ENCODE measurements around the gene ELAC2.
A peak's percentile ranks its signal among the peaks of the same experiment; 100 is the strongest.

Gene ELAC2

GRCh38 chr17:13030056-13030455 is 12.2 kb upstream of the ELAC2 start:
- DNase-seq (ENCODE audit: low spot score in 2 of 2), result no peak

GRCh38 chr17:13029340-13029739 is 11.5 kb upstream of the ELAC2 start:
- Mint-ChIP-seq H3K4me1 (peaks cover 22% of the 10 kb centered on the region), H3K36me3 (no peaks in the 10 kb centered on the region), H3K4me3 (no peak overlapping the region), H3K27ac (no peak overlapping the region), H3K9me3 (peaks cover under 1% of the 10 kb centered on the region), H3K27me3 (peaks cover 18% of the 10 kb centered on the region)
- DNase-seq (ENCODE audit: low spot score in 2 of 2), result no peak
- ATAC-seq (ENCODE audit: low read depth), result no peak

More at GRCh38 chr17:13030056-13030455, 12.2 kb upstream of the ELAC2 start:
- H3K27me3 Mint-ChIP-seq, result peaks cover 17% of the 10 kb centered on the region
- peaks cover 2% of the 10 kb centered on the region for H3K9me3 Mint-ChIP-seq
- H3K4me3 Mint-ChIP-seq, result no peak overlapping the region
- peaks cover 2% of the 10 kb centered on the region for H3K36me3 Mint-ChIP-seq
- no peak for ATAC-seq (ENCODE audit: low read depth)
- H3K4me1 Mint-ChIP-seq, result peaks cover 16% of the 10 kb centered on the region
- H3K27ac Mint-ChIP-seq, result no peak overlapping the region

- ATAC-seq (ENCODE audit: low read depth), result no peak
- no peaks in the 10 kb centered on the region for H3K36me3 Mint-ChIP-seq
- peaks cover 23% of the 10 kb centered on the region for H3K4me1 Mint-ChIP-seq
- no peak overlapping the region for H3K4me3 Mint-ChIP-seq
- no peak overlapping the region for H3K27ac Mint-ChIP-seq
- peaks cover 16% of the 10 kb centered on the region for H3K27me3 Mint-ChIP-seq
- H3K9me3 Mint-ChIP-seq, result no peaks in the 10 kb centered on the region
- no peak for DNase-seq (ENCODE audit: low spot score in 2 of 2)
Observed at GRCh38 chr17:13027246-13027645, 9.4 kb upstream of the ELAC2 start.

- Mint-ChIP-seq H3K9me3 (no peaks in the 10 kb centered on the region), H3K4me3 (no peak overlapping the region), H3K27ac (no peak overlapping the region), H3K4me1 (peaks cover 17% of the 10 kb centered on the region), H3K36me3 (no peaks in the 10 kb centered on the region), H3K27me3 (peaks cover 16% of the 10 kb centered on the region)
- no peak for ATAC-seq (ENCODE audit: low read depth)
- no peak for DNase-seq (ENCODE audit: low spot score in 2 of 2)
Observed at GRCh38 chr17:13025687-13026086, 7.9 kb upstream of the ELAC2 start.

- Mint-ChIP-seq H3K27me3 (peaks cover 16% of the 10 kb centered on the region), H3K4me3 (no peak overlapping the region), H3K36me3 (no peaks in the 10 kb centered on the region), H3K27ac (no peak overlapping the region), H3K4me1 (peaks cover 13% of the 10 kb centered on the region), H3K9me3 (no peaks in the 10 kb centered on the region)
- ATAC-seq (ENCODE audit: low read depth), result no peak
- DNase-seq (ENCODE audit: low spot score in 2 of 2), result no peak
Observed at GRCh38 chr17:13025258-13025627, 7.4 kb upstream of the ELAC2 start.

- ATAC-seq (ENCODE audit: low read depth) (peak; percentile 94), DNase-seq (ENCODE audit: low spot score in 2 of 2) (peak; percentile 60 to 67)
- H3K4me1 Mint-ChIP-seq, result peaks cover 13% of the 10 kb centered on the region
- H3K36me3 Mint-ChIP-seq, result no peaks in the 10 kb centered on the region
- no peaks in the 10 kb centered on the region for H3K9me3 Mint-ChIP-seq
- peak overlapping the region; percentile 15 for H3K4me3 Mint-ChIP-seq
- peaks cover 16% of the 10 kb centered on the region for H3K27me3 Mint-ChIP-seq
- H3K27ac Mint-ChIP-seq, result no peak overlapping the region
Observed at GRCh38 chr17:13024526-13025257, 6.9 kb upstream of the ELAC2 start.

- Mint-ChIP-seq H3K9me3 (no peaks in the 10 kb centered on the region), H3K4me3 (peak overlapping the region; percentile 15), H3K36me3 (no peaks in the 10 kb centered on the region), H3K27me3 (peaks cover 16% of the 10 kb centered on the region), H3K27ac (no peak overlapping the region), H3K4me1 (peaks cover 13% of the 10 kb centered on the region)
- DNase-seq (ENCODE audit: low spot score in 2 of 2) (no peak), ATAC-seq (ENCODE audit: low read depth) (peak; percentile 26)
Observed at GRCh38 chr17:13024016-13024415, 6.2 kb upstream of the ELAC2 start.

- Mint-ChIP-seq H3K4me3 (peak overlapping the region; percentile 98), H3K36me3 (peaks cover 17% of the 10 kb centered on the region), H3K27ac (peak overlapping the region; percentile 92), H3K4me1 (peaks cover 18% of the 10 kb centered on the region), H3K9me3 (no peaks in the 10 kb centered on the region), H3K27me3 (no peaks in the 10 kb centered on the region)
- ATAC-seq (ENCODE audit: low read depth), result no peak
- DNase-seq (ENCODE audit: low spot score in 2 of 2), result no peak
Observed at GRCh38 chr17:13016881-13017654, 759 bp downstream of the ELAC2 start.

GRCh38 chr17:13014801-13015200 is 3.0 kb downstream of the ELAC2 start:
- Mint-ChIP-seq H3K27me3 (no peaks in the 10 kb centered on the region), H3K4me3 (no peak overlapping the region), H3K4me1 (peaks cover 18% of the 10 kb centered on the region), H3K9me3 (no peaks in the 10 kb centered on the region), H3K27ac (peak overlapping the region; percentile 60), H3K36me3 (peaks cover 29% of the 10 kb centered on the region)
- ATAC-seq (ENCODE audit: low read depth), result no peak
- DNase-seq (ENCODE audit: low spot score in 2 of 2), result no peak

GRCh38 chr17:13010959-13011358 is 6.9 kb downstream of the ELAC2 start:
- H3K4me1 Mint-ChIP-seq, result peaks cover 11% of the 10 kb centered on the region
- H3K27ac Mint-ChIP-seq, result peak overlapping the region; percentile 47
- ATAC-seq (ENCODE audit: low read depth), result no peak
- no peak for DNase-seq (ENCODE audit: low spot score in 2 of 2)
- H3K36me3 Mint-ChIP-seq, result peaks cover 36% of the 10 kb centered on the region
- no peak overlapping the region for H3K4me3 Mint-ChIP-seq
- H3K9me3 Mint-ChIP-seq, result no peaks in the 10 kb centered on the region
- H3K27me3 Mint-ChIP-seq, result no peaks in the 10 kb centered on the region

GRCh38 chr17:13008461-13008860 is 9.4 kb downstream of the ELAC2 start:
- ATAC-seq (ENCODE audit: low read depth) (no peak), DNase-seq (ENCODE audit: low spot score in 2 of 2) (no peak)
- Mint-ChIP-seq H3K27me3 (no peaks in the 10 kb centered on the region), H3K4me1 (peaks cover 2% of the 10 kb centered on the region), H3K4me3 (no peak overlapping the region), H3K9me3 (no peaks in the 10 kb centered on the region), H3K36me3 (peaks cover 32% of the 10 kb centered on the region), H3K27ac (no peak overlapping the region)

GRCh38 chr17:13005530-13005929 is 12.3 kb downstream of the ELAC2 start:
- Mint-ChIP-seq H3K9me3 (no peaks in the 10 kb centered on the region), H3K36me3 (peaks cover 19% of the 10 kb centered on the region), H3K27ac (no peak overlapping the region), H3K4me1 (no peaks in the 10 kb centered on the region), H3K27me3 (no peaks in the 10 kb centered on the region), H3K4me3 (no peak overlapping the region)
- ATAC-seq (ENCODE audit: low read depth) (no peak), DNase-seq (ENCODE audit: low spot score in 2 of 2) (no peak)

GRCh38 chr17:13004336-13004735 is 13.5 kb downstream of the ELAC2 start:
- DNase-seq (ENCODE audit: low spot score in 2 of 2) (no peak), ATAC-seq (ENCODE audit: low read depth) (no peak)
- Mint-ChIP-seq H3K27ac (no peak overlapping the region), H3K9me3 (no peaks in the 10 kb centered on the region), H3K4me3 (no peak overlapping the region), H3K27me3 (no peaks in the 10 kb centered on the region), H3K4me1 (no peaks in the 10 kb centered on the region), H3K36me3 (peaks cover 15% of the 10 kb centered on the region)

GRCh38 chr17:13003927-13004326 is 13.9 kb downstream of the ELAC2 start:
- DNase-seq (ENCODE audit: low spot score in 2 of 2) (no peak), ATAC-seq (ENCODE audit: low read depth) (no peak)
- Mint-ChIP-seq H3K27ac (no peak overlapping the region), H3K27me3 (no peaks in the 10 kb centered on the region), H3K4me3 (no peak overlapping the region), H3K9me3 (no peaks in the 10 kb centered on the region), H3K4me1 (no peaks in the 10 kb centered on the region), H3K36me3 (peaks cover 15% of the 10 kb centered on the region)
